ENCODE measurements around the gene CACNA1B.

The CACNA1B gene

GRCh38 chr9:138064547-138064946 lies 187.0 kb downstream of the CACNA1B start:
- no peaks in the 10 kb centered on the region for H3K36me3 ChIP-seq (ENCODE audit: control insufficient read depth, low read depth, low read length)
- H3K9me3 ChIP-seq (ENCODE audit: control insufficient read depth, low read depth, low read length) = no peaks in the 10 kb centered on the region
- no peak overlapping the region for H3K9ac ChIP-seq (ENCODE audit: low read length)
- H3K27ac ChIP-seq (ENCODE audit: low read length) = no peak overlapping the region
- no peaks in the 10 kb centered on the region for H3K27me3 ChIP-seq (ENCODE audit: control insufficient read depth, insufficient read depth, low read length)
- peaks cover 8% of the 10 kb centered on the region for H3K4me1 ChIP-seq (ENCODE audit: control insufficient read depth, low read depth, low read length)
- no peak overlapping the region for H3K4me3 ChIP-seq (ENCODE audit: low read length)

DNA sequence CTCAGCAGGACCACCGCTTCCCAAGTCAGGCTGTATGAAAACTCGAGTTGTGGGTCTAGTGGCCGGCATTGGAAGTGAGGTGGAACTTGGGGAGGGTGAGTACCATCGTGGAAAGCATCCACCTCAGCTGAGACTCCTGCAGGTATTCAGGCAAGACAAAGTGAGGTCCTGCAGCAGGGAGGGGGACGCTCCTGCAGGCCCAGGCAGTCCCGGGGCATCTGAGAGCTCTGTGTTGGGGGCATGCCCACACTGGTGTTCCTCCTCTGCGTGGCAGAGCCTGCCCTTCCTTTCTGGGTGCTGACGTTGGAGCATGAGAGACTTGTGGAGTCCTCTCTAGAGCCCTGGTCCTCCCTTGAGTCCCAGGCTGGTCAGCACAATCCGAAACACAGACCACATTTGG lies 187.7 kb downstream of the CACNA1B start:
- Histone ChIP-seq H3K9me3 (ENCODE audit: control insufficient read depth, low read depth, low read length) (no peaks in the 10 kb centered on the region), H3K27me3 (ENCODE audit: control insufficient read depth, insufficient read depth, low read length) (no peaks in the 10 kb centered on the region), H3K9ac (ENCODE audit: low read length) (no peak overlapping the region), H3K4me1 (ENCODE audit: control insufficient read depth, low read depth, low read length) (peaks cover 12% of the 10 kb centered on the region), H3K4me3 (ENCODE audit: low read length) (no peak overlapping the region), H3K27ac (ENCODE audit: low read length) (no peak overlapping the region), H3K36me3 (ENCODE audit: control insufficient read depth, low read depth, low read length) (no peaks in the 10 kb centered on the region)

DNA sequence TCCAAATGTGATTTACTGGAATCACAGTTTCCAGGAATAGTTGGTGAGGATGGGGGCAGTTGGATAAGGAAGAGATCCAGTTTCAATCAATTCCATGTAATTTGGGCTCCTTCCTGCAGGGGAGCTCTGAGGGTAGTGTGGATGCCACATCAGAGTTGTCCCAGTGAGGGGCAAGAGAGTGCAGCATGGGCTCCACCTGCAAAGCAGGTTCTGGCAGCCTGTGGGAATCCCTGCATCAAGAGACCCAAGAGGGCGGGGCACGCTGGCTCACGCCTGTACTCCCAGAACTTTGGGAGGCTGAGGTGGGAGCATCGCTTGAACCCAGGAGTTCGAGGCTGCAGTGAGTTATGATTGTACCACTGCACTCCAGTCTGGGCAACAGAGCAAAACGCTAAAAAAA lies 188.5 kb downstream of the CACNA1B start:
- H3K27me3 ChIP-seq (ENCODE audit: control insufficient read depth, insufficient read depth, low read length) = no peaks in the 10 kb centered on the region
- H3K4me3 ChIP-seq (ENCODE audit: low read length) = no peak overlapping the region
- H3K36me3 ChIP-seq (ENCODE audit: control insufficient read depth, low read depth, low read length) = no peaks in the 10 kb centered on the region
- H3K27ac ChIP-seq (ENCODE audit: low read length) = no peak overlapping the region
- H3K4me1 ChIP-seq (ENCODE audit: control insufficient read depth, low read depth, low read length) = peaks cover 12% of the 10 kb centered on the region
- no peak overlapping the region for H3K9ac ChIP-seq (ENCODE audit: low read length)
- no peaks in the 10 kb centered on the region for H3K9me3 ChIP-seq (ENCODE audit: control insufficient read depth, low read depth, low read length)

- Histone ChIP-seq H3K27ac (ENCODE audit: low read length) (no peak overlapping the region), H3K4me1 (ENCODE audit: control insufficient read depth, low read depth, low read length) (peaks cover 12% of the 10 kb centered on the region), H3K9ac (ENCODE audit: low read length) (no peak overlapping the region), H3K27me3 (ENCODE audit: control insufficient read depth, insufficient read depth, low read length) (no peaks in the 10 kb centered on the region), H3K4me3 (ENCODE audit: low read length) (no peak overlapping the region), H3K36me3 (ENCODE audit: control insufficient read depth, low read depth, low read length) (no peaks in the 10 kb centered on the region), H3K9me3 (ENCODE audit: control insufficient read depth, low read depth, low read length) (no peaks in the 10 kb centered on the region)
These were observed 190.2 kb downstream of the CACNA1B start for GRCh38 chr9:138067613-138068367.

GRCh38 chr9:138068601-138069035 lies 191.0 kb downstream of the CACNA1B start:
- H3K27ac ChIP-seq (ENCODE audit: low read length) = no peak overlapping the region
- no peak overlapping the region for H3K9ac ChIP-seq (ENCODE audit: low read length)

GRCh38 chr9:138069731-138070456 lies 192.3 kb downstream of the CACNA1B start:
- Histone ChIP-seq H3K4me1 (ENCODE audit: control insufficient read depth, low read depth, low read length) (peaks cover 21% of the 10 kb centered on the region), H3K36me3 (ENCODE audit: control insufficient read depth, low read depth, low read length) (no peaks in the 10 kb centered on the region), H3K27me3 (ENCODE audit: control insufficient read depth, insufficient read depth, low read length) (no peaks in the 10 kb centered on the region), H3K27ac (ENCODE audit: low read length) (no peak overlapping the region), H3K9me3 (ENCODE audit: control insufficient read depth, low read depth, low read length) (no peaks in the 10 kb centered on the region), H3K4me3 (ENCODE audit: low read length) (no peak overlapping the region), H3K9ac (ENCODE audit: low read length) (no peak overlapping the region)

More at GRCh38 chr9:138068601-138069035, 191.0 kb downstream of the CACNA1B start:
- Histone ChIP-seq H3K9me3 (ENCODE audit: control insufficient read depth, low read depth, low read length) (no peaks in the 10 kb centered on the region), H3K36me3 (ENCODE audit: control insufficient read depth, low read depth, low read length) (no peaks in the 10 kb centered on the region), H3K27me3 (ENCODE audit: control insufficient read depth, insufficient read depth, low read length) (no peaks in the 10 kb centered on the region), H3K4me1 (ENCODE audit: control insufficient read depth, low read depth, low read length) (peaks cover 20% of the 10 kb centered on the region), H3K4me3 (ENCODE audit: low read length) (no peak overlapping the region)

DNA sequence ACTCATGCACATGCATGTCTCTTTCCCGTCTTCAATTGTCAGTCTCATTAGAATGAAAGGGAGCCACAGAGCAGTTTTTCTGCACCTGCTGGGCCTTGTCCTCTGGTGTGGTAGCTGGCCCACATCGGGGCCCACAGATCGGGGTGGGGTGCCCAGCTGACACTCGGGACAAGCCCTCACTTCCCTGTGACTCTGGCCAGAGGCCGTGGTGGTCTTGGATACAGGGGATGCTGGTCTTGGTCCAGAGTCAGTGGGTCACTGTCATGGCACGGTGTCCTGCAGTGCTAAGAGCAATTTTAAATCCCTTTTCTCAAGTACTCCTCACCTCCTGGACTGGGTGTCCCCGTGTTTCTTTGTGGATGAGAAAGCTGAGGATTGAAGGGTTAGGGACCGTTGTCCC lies 193.2 kb downstream of the CACNA1B start:
- Histone ChIP-seq H3K4me1 (ENCODE audit: control insufficient read depth, low read depth, low read length) (peaks cover 21% of the 10 kb centered on the region), H3K9ac (ENCODE audit: low read length) (no peak overlapping the region), H3K36me3 (ENCODE audit: control insufficient read depth, low read depth, low read length) (no peaks in the 10 kb centered on the region), H3K27me3 (ENCODE audit: control insufficient read depth, insufficient read depth, low read length) (no peaks in the 10 kb centered on the region), H3K4me3 (ENCODE audit: low read length) (no peak overlapping the region), H3K27ac (ENCODE audit: low read length) (no peak overlapping the region), H3K9me3 (ENCODE audit: control insufficient read depth, low read depth, low read length) (no peaks in the 10 kb centered on the region)

- Histone ChIP-seq H3K27me3 (ENCODE audit: control insufficient read depth, insufficient read depth, low read length) (no peaks in the 10 kb centered on the region), H3K36me3 (ENCODE audit: control insufficient read depth, low read depth, low read length) (no peaks in the 10 kb centered on the region), H3K4me3 (ENCODE audit: low read length) (no peak overlapping the region), H3K4me1 (ENCODE audit: control insufficient read depth, low read depth, low read length) (peaks cover 21% of the 10 kb centered on the region), H3K27ac (ENCODE audit: low read length) (no peak overlapping the region), H3K9me3 (ENCODE audit: control insufficient read depth, low read depth, low read length) (no peaks in the 10 kb centered on the region), H3K9ac (ENCODE audit: low read length) (no peak overlapping the region)
These were observed 193.7 kb downstream of the CACNA1B start for GRCh38 chr9:138071292-138071691.

GRCh38 chr9:138071731-138072130 lies 194.1 kb downstream of the CACNA1B start:
- H3K9me3 ChIP-seq (ENCODE audit: control insufficient read depth, low read depth, low read length) = no peaks in the 10 kb centered on the region
- H3K36me3 ChIP-seq (ENCODE audit: control insufficient read depth, low read depth, low read length) = no peaks in the 10 kb centered on the region
- no peaks in the 10 kb centered on the region for H3K27me3 ChIP-seq (ENCODE audit: control insufficient read depth, insufficient read depth, low read length)

GRCh38 chr9:138072161-138072842 lies 194.7 kb downstream of the CACNA1B start:
- H3K4me3 ChIP-seq (ENCODE audit: low read length) = no peak overlapping the region
- no peaks in the 10 kb centered on the region for H3K9me3 ChIP-seq (ENCODE audit: control insufficient read depth, low read depth, low read length)
- H3K27ac ChIP-seq (ENCODE audit: low read length) = no peak overlapping the region
- no peaks in the 10 kb centered on the region for H3K36me3 ChIP-seq (ENCODE audit: control insufficient read depth, low read depth, low read length)
- H3K9ac ChIP-seq (ENCODE audit: low read length) = no peak overlapping the region
- H3K27me3 ChIP-seq (ENCODE audit: control insufficient read depth, insufficient read depth, low read length) = no peaks in the 10 kb centered on the region
- H3K4me1 ChIP-seq (ENCODE audit: control insufficient read depth, low read depth, low read length) = peaks cover 21% of the 10 kb centered on the region

More at GRCh38 chr9:138071731-138072130, 194.1 kb downstream of the CACNA1B start:
- Histone ChIP-seq H3K4me3 (ENCODE audit: low read length) (no peak overlapping the region), H3K9ac (ENCODE audit: low read length) (no peak overlapping the region), H3K27ac (ENCODE audit: low read length) (no peak overlapping the region), H3K4me1 (ENCODE audit: control insufficient read depth, low read depth, low read length) (peaks cover 21% of the 10 kb centered on the region)

GRCh38 chr9:138072897-138073296 lies 195.3 kb downstream of the CACNA1B start:
- no peaks in the 10 kb centered on the region for H3K27me3 ChIP-seq (ENCODE audit: control insufficient read depth, insufficient read depth, low read length)
- H3K9ac ChIP-seq (ENCODE audit: low read length) = no peak overlapping the region
- H3K27ac ChIP-seq (ENCODE audit: low read length) = no peak overlapping the region
- H3K36me3 ChIP-seq (ENCODE audit: control insufficient read depth, low read depth, low read length) = no peaks in the 10 kb centered on the region
- no peaks in the 10 kb centered on the region for H3K9me3 ChIP-seq (ENCODE audit: control insufficient read depth, low read depth, low read length)
- peaks cover 21% of the 10 kb centered on the region for H3K4me1 ChIP-seq (ENCODE audit: control insufficient read depth, low read depth, low read length)
- H3K4me3 ChIP-seq (ENCODE audit: low read length) = no peak overlapping the region
